Activated B cell treated with CpG ODN at 0.5 μM for 24 hours (primary cell): ENCODE results near the gene EPS8L2. TPM values are rescaled to one million over a fixed set of nuclear protein-coding genes. Genes with fewer than 3 reads are reported as not detected.

ENCODE experiments used
- ATAC-seq: fragments of 200-7000 bp; cut with Tn5 transposase; one replicate; pipeline ENCODE4 v1.10.0; 2021; ENCODE audit warnings: low read depth, mild to moderate bottlenecking, moderate library complexity
- CTCF ChIA-PET: fragments of 350-600 bp; sonication (Branson Sonifier 250); formaldehyde crosslinking; loops from one replicate; lab custom pipeline; 2021; ENCODE audit warnings: antibody characterized with exemption; lab: Charles Lee
- POLR2A ChIA-PET: fragments of 350-600 bp; sonication (Branson Sonifier 250); formaldehyde crosslinking; loops from one replicate; lab custom pipeline; 2021; ENCODE audit warnings: antibody characterized with exemption; lab: Charles Lee
- DNase-seq: peaks from one replicate; pipeline ENCODE4 v3.0.0; 2022
- H3K27ac Mint-ChIP-seq: one replicate; pipeline ENCODE4 v1.8.0; 2020; ENCODE audit warnings: mixed read lengths
- H3K27me3 Mint-ChIP-seq: one replicate; pipeline ENCODE4 v1.8.0; 2021; ENCODE audit warnings: mixed read lengths
- H3K36me3 Mint-ChIP-seq: one replicate; pipeline ENCODE4 v1.8.0; 2021; ENCODE audit warnings: low read depth, mixed read lengths
- H3K4me1 Mint-ChIP-seq: one replicate; pipeline ENCODE4 v1.8.0; 2021; ENCODE audit warnings: mixed read lengths
- H3K4me3 Mint-ChIP-seq: one replicate; pipeline ENCODE4 v1.8.0; 2020; ENCODE audit warnings: mild to moderate bottlenecking, mixed read lengths
- H3K9me3 Mint-ChIP-seq: one replicate; pipeline ENCODE4 v1.8.0; 2020; ENCODE audit warnings: mixed read lengths
- intact Hi-C: fragments of 100-400 bp; cut with micrococcal nuclease; formaldehyde crosslinking; loops from one replicate; pipeline ENCODE4 v1.15.1; 2024
- total RNA-seq: library from RNA; stranded (reverse); gene quantifications from 2 replicates; pipeline ENCODE4 v1.2.3, GENCODE V29; 2022
- TF ChIP-seq, protein P1 (sequence below): fragments of 200-600 bp; IDR thresholded peaks from one replicate; pipeline ENCODE4 v1.8.0; 2022; ENCODE audit warnings: antibody characterized with exemption, mild to moderate bottlenecking

EPS8L2 gene
- total RNA-seq, 1 donor from 2014 or later: 5.9 TPM

DNA sequence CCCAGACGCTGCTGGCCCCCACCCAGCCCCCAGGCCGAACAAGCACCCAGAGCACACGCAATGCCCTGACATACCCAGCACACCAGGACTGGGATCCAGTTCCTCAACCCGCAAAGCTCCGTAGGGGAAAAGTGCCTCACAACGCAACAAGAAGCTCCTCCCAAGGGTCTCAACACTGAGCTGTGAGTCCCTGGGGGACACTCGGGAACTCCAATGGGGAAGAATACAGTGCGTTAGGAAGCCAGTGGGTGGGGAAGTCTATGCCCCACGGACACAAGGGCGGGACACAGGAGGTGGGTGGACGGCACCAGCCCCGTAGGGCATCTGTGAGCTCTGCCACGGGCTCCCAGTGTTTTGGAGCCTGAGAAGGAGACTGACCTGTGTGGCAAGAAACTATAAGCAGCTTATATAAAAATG is 12.6 kb upstream of the EPS8L2 start:
- H3K27ac Mint-ChIP-seq: peak overlapping the region; percentile 81
- ATAC-seq (no peak), DNase-seq (no peak)
- intact Hi-C loops: loop anchor here (10.0 kb wide), 1 partner anchor 691 kb away; the partner anchor contains the start of gene BRSK2
- H3K4me1 Mint-ChIP-seq: peaks cover 47% of the 10 kb centered on the region
- peak overlapping the region; percentile 81 for H3K4me3 Mint-ChIP-seq
- TF ChIP-seq, protein P1, sequence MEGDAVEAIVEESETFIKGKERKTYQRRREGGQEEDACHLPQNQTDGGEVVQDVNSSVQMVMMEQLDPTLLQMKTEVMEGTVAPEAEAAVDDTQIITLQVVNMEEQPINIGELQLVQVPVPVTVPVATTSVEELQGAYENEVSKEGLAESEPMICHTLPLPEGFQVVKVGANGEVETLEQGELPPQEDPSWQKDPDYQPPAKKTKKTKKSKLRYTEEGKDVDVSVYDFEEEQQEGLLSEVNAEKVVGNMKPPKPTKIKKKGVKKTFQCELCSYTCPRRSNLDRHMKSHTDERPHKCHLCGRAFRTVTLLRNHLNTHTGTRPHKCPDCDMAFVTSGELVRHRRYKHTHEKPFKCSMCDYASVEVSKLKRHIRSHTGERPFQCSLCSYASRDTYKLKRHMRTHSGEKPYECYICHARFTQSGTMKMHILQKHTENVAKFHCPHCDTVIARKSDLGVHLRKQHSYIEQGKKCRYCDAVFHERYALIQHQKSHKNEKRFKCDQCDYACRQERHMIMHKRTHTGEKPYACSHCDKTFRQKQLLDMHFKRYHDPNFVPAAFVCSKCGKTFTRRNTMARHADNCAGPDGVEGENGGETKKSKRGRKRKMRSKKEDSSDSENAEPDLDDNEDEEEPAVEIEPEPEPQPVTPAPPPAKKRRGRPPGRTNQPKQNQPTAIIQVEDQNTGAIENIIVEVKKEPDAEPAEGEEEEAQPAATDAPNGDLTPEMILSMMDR: no peak
- ChIA-PET CTCF (interaction anchor here (9.7 kb wide), 1 partner anchor 31 kb away, joined by 70 read pairs; no protein-coding TSS in a partner anchor), POLR2A (interaction anchor here (0.7 to 6.1 kb wide), 7 partner anchors 8 to 486 kb away, joined by 3 to 95 read pairs (median 5); partner anchors contain the start of genes BET1L, PHRF1 and RIC8A)
- no peaks in the 10 kb centered on the region for H3K27me3 Mint-ChIP-seq
- H3K9me3 Mint-ChIP-seq: no peaks in the 10 kb centered on the region
- H3K36me3 Mint-ChIP-seq: peaks cover 19% of the 10 kb centered on the region

DNA sequence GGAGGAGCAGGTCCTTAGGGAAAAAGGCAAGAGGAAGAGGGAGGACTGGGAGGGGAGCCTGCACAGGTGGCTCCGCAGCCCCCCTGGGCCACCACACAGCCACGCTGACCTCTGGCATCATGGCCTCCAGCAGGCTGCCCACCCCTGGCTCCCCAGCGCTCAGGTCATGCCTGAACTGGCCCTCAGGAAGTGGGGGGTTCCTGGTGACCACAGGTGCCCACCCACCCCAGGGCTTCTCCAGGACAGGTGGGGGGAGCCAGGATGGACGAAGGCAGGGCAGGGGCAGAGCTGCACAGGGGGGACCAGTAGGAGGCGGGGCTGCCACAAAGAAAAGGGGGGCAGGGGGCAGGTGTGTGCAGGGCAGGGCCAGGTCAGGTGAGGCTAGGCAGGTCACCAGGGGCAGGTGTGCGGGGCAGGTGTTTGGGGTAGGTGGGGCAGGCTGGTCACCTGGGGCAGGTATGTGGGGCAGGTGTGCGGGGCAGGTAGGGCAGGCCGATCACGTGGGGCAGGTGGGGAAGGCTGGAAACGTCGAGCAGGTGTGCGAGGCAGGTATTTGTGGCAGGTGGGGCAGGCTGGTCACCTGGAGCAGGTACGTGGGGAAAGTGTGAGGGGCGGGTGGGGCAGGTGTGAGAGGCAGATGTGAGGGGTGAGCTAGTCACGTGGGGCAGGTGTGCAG is 12.0 kb upstream of the EPS8L2 start:
- no peaks in the 10 kb centered on the region for H3K9me3 Mint-ChIP-seq
- no peak for DNase-seq
- ChIA-PET POLR2A (interaction anchor here (0.6 to 6.1 kb wide), 13 partner anchors 8 to 487 kb away, joined by 3 to 95 read pairs (median 5); partner anchors contain the start of genes BET1L, IRF7, LRRC56 and PHRF1), CTCF (interaction anchor here (9.7 kb wide), 1 partner anchor 31 kb away, joined by 70 read pairs; no protein-coding TSS in a partner anchor)
- intact Hi-C loops: loop anchor here (2.0 to 10.0 kb wide), 3 partner anchors 31 to 691 kb away; partner anchors contain the start of gene BRSK2
- peak overlapping the region; percentile 81 for H3K27ac Mint-ChIP-seq
- no peaks in the 10 kb centered on the region for H3K27me3 Mint-ChIP-seq
- TF ChIP-seq, protein P1: no peak
- no peak for ATAC-seq
- H3K36me3 Mint-ChIP-seq: peaks cover 15% of the 10 kb centered on the region
- peaks cover 47% of the 10 kb centered on the region for H3K4me1 Mint-ChIP-seq
- H3K4me3 Mint-ChIP-seq: peak overlapping the region; percentile 81

DNA sequence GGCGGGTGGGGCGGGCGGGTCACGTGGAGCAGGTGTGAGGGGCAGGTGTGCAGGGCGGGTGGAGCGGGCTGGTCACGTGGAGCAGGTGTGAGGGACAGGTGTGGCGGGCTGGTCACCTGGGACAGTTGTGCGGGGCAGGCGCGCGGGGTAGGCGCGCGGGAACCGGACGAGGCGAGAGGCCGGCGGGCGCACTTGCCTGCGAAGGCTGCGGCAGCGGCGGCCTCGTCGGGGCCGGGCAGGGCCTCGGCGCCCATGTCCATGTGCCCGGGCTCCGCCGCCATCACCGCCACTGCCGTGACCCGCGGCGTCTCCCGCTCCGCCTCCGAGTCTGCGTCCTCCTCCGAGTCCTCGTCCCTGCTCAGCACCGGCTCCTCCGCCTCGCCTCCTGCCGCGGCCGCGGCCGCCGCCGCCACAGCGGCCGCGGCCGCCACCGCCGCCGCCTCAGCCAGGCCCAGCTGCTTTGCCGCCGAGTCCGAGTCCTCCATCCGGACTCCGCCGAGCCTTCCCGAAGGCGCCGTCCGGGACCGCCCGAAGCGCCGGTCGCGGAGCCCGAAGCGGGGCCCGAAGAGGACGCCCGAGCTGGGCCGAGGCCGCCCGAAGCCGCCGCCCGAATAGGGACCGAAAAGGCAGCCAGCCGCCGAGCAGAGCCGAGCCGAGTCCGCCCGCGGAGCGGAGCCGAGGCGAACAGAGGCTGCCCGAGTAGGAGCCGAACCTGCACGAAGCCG is 11.3 kb upstream of the EPS8L2 start, which contains the start of gene DEAF1:
Gene DEAF1 (minus strand): TSS at position 660 of the 725 bp plus-strand sequence. CDS start 175 bp downstream, at position 485.
- H3K36me3 Mint-ChIP-seq: peaks cover 17% of the 10 kb centered on the region
- intact Hi-C loops: loop anchor here (1.0 to 10.0 kb wide), 7 partner anchors 32 to 690 kb away; partner anchors contain the start of genes BRSK2, LRRC56 and TALDO1
- no peaks in the 10 kb centered on the region for H3K27me3 Mint-ChIP-seq
- peak within 1 kb of the TSS; percentile 87 for H3K4me3 Mint-ChIP-seq
- ChIA-PET POLR2A (interaction anchor here (0.5 to 6.1 kb wide), 18 partner anchors 9 to 695 kb away, joined by 3 to 95 read pairs (median 4); partner anchors contain the start of genes BRSK2, IRF7, LRRC56 and PHRF1), CTCF (interaction anchor here (1.4 to 9.7 kb wide), 2 partner anchors 30 to 53 kb away, joined by 8 to 70 read pairs; partner anchors contain the start of gene TALDO1)
- TF ChIP-seq, protein P1: no peak
- peaks cover 47% of the 10 kb centered on the region for H3K4me1 Mint-ChIP-seq
- no peaks in the 10 kb centered on the region for H3K9me3 Mint-ChIP-seq
- peak within 1 kb of the TSS; percentile 94 for H3K27ac Mint-ChIP-seq
- DNase-seq: peak; percentile 37
- ATAC-seq: peak; percentile 80

DNA sequence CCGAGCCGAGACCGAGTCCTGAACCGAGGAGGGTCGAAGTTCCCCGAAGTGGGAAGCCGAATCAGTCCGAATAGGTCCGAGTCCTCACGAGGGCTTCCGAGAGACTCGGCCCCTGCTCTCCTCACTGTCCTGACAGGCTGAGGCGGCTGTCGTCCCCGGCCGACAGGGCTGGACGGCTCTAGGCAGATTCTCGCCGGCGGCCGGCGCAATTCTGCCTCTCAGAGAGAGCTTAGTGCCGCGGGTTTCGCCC is 10.8 kb upstream of the EPS8L2 start:
- no peak for ATAC-seq
- peak; percentile 98 for DNase-seq
- POLR2A ChIA-PET: interaction anchor here (0.5 to 6.1 kb wide), 22 partner anchors 14 to 694 kb away, joined by 3 to 95 read pairs (median 5); partner anchors contain the start of genes BET1L, BRSK2, IRF7 and LRRC56
- H3K27me3 Mint-ChIP-seq: no peaks in the 10 kb centered on the region
- H3K4me3 Mint-ChIP-seq: peak overlapping the region; percentile 87
- CTCF ChIA-PET: interaction anchor here (1.2 to 9.7 kb wide), 3 partner anchors 29 to 140 kb away, joined by 5 to 70 read pairs (median 8); partner anchors contain the start of gene TALDO1
- H3K27ac Mint-ChIP-seq: peak overlapping the region; percentile 94
- TF ChIP-seq, protein P1: no peak
- H3K4me1 Mint-ChIP-seq: peaks cover 47% of the 10 kb centered on the region
- intact Hi-C loops: loop anchor here (1.0 to 10.0 kb wide), 7 partner anchors 32 to 690 kb away; partner anchors contain the start of genes BRSK2, LRRC56 and TALDO1
- H3K9me3 Mint-ChIP-seq: no peaks in the 10 kb centered on the region
- peaks cover 17% of the 10 kb centered on the region for H3K36me3 Mint-ChIP-seq
